Measurements from ENCODE around the gene ATPAF1. TPM values are rescaled to one million over a fixed set of nuclear protein-coding genes. Genes with fewer than 3 reads are reported as not detected.
A peak's percentile ranks its signal among the peaks of the same experiment; 100 is the strongest.

ATPAF1 gene
- total and polyA plus RNA-seq, 10 of the 15 experiments (the other 5 are each of a cell fraction or from before 2014, with no cell fraction given): 15.2 to 93.5 (median 48.4) TPM

DNA sequence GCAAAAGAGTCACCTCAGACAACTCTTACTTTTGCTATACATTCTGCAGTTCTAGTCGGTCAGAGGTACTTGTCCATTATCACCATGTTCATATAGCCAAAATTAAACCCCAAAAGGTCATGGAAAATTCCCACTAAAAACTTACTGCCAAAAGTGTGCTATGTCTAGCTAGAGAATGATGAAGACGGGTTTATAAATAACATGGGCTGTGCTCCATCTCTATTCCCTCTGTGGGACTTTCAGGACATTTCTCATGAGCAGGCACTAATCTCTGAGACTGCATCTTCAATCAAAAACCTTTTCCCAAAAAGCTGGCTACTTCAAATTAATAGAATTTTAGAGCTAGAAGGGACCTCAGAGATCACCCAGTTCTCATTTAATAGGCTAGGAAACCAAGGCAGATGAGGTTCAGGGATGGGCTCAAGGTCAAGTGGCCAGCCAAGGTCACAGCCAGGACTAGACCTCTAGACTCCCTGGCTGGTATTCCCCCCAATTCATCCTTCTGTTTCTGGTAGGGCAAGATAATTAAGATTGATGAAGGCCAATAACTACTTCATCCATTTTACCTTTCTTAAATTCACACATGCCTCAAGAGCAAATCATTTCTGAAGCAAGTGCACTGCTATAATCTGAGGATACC is 30.6 kb downstream of the ATPAF1 start (continued):
- TF ChIP-seq, protein P1, sequence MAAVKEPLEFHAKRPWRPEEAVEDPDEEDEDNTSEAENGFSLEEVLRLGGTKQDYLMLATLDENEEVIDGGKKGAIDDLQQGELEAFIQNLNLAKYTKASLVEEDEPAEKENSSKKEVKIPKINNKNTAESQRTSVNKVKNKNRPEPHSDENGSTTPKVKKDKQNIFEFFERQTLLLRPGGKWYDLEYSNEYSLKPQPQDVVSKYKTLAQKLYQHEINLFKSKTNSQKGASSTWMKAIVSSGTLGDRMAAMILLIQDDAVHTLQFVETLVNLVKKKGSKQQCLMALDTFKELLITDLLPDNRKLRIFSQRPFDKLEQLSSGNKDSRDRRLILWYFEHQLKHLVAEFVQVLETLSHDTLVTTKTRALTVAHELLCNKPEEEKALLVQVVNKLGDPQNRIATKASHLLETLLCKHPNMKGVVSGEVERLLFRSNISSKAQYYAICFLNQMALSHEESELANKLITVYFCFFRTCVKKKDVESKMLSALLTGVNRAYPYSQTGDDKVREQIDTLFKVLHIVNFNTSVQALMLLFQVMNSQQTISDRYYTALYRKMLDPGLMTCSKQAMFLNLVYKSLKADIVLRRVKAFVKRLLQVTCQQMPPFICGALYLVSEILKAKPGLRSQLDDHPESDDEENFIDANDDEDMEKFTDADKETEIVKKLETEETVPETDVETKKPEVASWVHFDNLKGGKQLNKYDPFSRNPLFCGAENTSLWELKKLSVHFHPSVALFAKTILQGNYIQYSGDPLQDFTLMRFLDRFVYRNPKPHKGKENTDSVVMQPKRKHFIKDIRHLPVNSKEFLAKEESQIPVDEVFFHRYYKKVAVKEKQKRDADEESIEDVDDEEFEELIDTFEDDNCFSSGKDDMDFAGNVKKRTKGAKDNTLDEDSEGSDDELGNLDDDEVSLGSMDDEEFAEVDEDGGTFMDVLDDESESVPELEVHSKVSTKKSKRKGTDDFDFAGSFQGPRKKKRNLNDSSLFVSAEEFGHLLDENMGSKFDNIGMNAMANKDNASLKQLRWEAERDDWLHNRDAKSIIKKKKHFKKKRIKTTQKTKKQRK (IDR thresholded peaks at IDR 0.05; ENCODE audit: low read depth, low read length): no peak
- TF ChIP-seq CEBPB (IDR thresholded peaks at IDR 0.05; ENCODE audit: borderline replicate concordance in 1 of 2, low read depth in 2 of 2, low read length in 2 of 2): no peak

DNA sequence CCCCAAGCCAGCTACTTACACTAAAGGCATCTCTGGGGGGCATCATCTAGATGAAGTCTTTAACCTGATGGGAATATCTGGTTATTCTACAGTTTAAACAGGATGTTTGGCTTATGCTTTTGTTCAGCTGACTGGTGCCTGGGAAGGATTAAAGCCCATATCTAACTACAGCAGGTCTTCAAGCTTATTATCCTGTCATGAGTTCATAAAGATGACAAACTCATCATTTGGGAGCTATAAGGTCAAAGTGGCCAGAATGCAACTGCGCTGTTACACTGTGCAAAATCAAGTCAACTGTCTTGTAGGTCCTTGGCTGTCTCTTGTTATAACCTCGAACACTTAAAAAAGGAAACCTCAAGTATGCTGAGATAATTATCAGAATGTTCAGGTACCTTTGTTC is 33.0 kb downstream of the ATPAF1 start:
- FAIRE-seq: no peak
- no peak for ATAC-seq
- whole genome bisulfite sequencing (ENCODE audit: insufficient coverage, insufficient replicate concordance, low lambda C conversion rate, missing lambda C conversion rate): 98% methylated on average over 2 of the region's 2 CpGs
- BruUV-seq (replicated peaks): TSS peak; percentile 42
- ChIA-PET RAD21 (ENCODE audit: unreplicated experiment) (no interaction called here), POLR2A (no interaction called here), SMC1A (ENCODE audit: uncharacterized antibody, unreplicated experiment) (no interaction called here), CTCF (interaction anchor here (0.7 kb wide), 1 partner anchor 45 kb away, joined by 3 read pairs; no protein-coding TSS in a partner anchor)
- in situ Hi-C loops (cut with MboI) (no loop called here), intact Hi-C loops (cut with micrococcal nuclease; ENCODE audit: unreplicated experiment) (no loop called here)
- TF ChIP-seq, protein P2, sequence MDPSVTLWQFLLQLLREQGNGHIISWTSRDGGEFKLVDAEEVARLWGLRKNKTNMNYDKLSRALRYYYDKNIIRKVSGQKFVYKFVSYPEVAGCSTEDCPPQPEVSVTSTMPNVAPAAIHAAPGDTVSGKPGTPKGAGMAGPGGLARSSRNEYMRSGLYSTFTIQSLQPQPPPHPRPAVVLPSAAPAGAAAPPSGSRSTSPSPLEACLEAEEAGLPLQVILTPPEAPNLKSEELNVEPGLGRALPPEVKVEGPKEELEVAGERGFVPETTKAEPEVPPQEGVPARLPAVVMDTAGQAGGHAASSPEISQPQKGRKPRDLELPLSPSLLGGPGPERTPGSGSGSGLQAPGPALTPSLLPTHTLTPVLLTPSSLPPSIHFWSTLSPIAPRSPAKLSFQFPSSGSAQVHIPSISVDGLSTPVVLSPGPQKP (IDR thresholded peaks at IDR 0.05; ENCODE audit: low read depth, low read length): no peak
- TF ChIP-seq SRF (IDR thresholded peaks at IDR 0.05; ENCODE audit: low read depth in 2 of 2, low read length in 2 of 2) (no peak), KLF5 (IDR thresholded peaks at IDR 0.05; ENCODE audit: partially characterized antibody) (no peak), GABPA (IDR thresholded peaks at IDR 0.05; ENCODE audit: low read depth) (no peak), ZNF384 (IDR thresholded peaks at IDR 0.05; ENCODE audit: borderline replicate concordance, low read depth, low read length) (no peak), BACH1 (IDR thresholded peaks at IDR 0.05; ENCODE audit: borderline replicate concordance) (no peak)
- TF ChIP-seq, protein P3, sequence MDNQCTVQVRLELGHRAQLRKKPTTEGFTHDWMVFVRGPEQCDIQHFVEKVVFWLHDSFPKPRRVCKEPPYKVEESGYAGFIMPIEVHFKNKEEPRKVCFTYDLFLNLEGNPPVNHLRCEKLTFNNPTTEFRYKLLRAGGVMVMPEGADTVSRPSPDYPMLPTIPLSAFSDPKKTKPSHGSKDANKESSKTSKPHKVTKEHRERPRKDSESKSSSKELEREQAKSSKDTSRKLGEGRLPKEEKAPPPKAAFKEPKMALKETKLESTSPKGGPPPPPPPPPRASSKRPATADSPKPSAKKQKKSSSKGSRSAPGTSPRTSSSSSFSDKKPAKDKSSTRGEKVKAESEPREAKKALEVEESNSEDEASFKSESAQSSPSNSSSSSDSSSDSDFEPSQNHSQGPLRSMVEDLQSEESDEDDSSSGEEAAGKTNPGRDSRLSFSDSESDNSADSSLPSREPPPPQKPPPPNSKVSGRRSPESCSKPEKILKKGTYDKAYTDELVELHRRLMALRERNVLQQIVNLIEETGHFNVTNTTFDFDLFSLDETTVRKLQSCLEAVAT (IDR thresholded peaks at IDR 0.05): no peak
- TF ChIP-seq, protein P4, sequence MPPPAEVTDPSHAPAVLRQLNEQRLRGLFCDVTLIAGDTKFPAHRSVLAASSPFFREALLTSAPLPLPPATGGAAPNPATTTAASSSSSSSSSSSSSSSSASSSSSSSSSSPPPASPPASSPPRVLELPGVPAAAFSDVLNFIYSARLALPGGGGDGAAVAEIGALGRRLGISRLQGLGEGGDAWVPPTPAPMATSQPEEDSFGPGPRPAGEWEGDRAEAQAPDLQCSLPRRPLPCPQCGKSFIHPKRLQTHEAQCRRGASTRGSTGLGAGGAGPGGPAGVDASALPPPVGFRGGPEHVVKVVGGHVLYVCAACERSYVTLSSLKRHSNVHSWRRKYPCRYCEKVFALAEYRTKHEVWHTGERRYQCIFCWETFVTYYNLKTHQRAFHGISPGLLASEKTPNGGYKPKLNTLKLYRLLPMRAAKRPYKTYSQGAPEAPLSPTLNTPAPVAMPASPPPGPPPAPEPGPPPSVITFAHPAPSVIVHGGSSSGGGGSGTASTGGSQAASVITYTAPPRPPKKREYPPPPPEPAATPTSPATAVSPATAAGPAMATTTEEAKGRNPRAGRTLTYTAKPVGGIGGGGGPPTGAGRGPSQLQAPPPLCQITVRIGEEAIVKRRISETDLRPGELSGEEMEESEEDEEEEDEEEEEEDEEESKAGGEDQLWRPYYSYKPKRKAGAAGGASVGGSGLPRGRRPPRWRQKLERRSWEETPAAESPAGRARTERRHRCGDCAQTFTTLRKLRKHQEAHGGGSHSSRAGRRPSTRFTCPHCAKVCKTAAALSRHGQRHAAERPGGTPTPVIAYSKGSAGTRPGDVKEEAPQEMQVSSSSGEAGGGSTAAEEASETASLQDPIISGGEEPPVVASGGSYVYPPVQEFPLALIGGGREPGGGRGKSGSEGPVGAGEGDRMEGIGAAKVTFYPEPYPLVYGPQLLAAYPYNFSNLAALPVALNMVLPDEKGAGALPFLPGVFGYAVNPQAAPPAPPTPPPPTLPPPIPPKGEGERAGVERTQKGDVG (CRISPR knock-in tag; IDR thresholded peaks at IDR 0.05): no peak
- Histone ChIP-seq H2AFZ (ENCODE audit: control insufficient read depth, low read depth, low read length) (no peak overlapping the region), H3K79me2 (ENCODE audit: control insufficient read depth, insufficient read depth, low read length) (no peaks in the 10 kb centered on the region), H3K27ac (ENCODE audit: control insufficient read depth, insufficient read depth) (no peak overlapping the region), H3K4me1 (ENCODE audit: control insufficient read depth, insufficient read depth, low read length) (no peaks in the 10 kb centered on the region), H3K9me3 (replicated peaks; ENCODE audit: control insufficient read depth, insufficient read depth, low read length) (no peaks in the 10 kb centered on the region), H3K27me3 (replicated peaks in 1 of 2; ENCODE audit: control insufficient read depth in 2 of 2, insufficient read depth in 2 of 2, low read length in 1 of 2) (no peaks in the 10 kb centered on the region), H3K36me3 (ENCODE audit: control insufficient read depth in 2 of 2, insufficient read depth in 2 of 2, low read length in 1 of 2) (peaks cover 2 to 8% of the 10 kb centered on the region in 2 experiments), H4K20me1 (ENCODE audit: control insufficient read depth, insufficient read depth) (no peaks in the 10 kb centered on the region), H3K9ac (ENCODE audit: control insufficient read depth, insufficient read depth, low read length) (no peak overlapping the region), H3K4me2 (ENCODE audit: control insufficient read depth, insufficient read depth) (no peak overlapping the region), H3K4me3 (no peak overlapping the region)
- DNase-seq (ENCODE audit: low read depth, low spot score): no peak
